Kidney (tissue), 14 donors: Measurements from ENCODE around the gene MEF2D. TPM values are rescaled to one million over a fixed set of nuclear protein-coding genes. Genes with fewer than 3 reads are reported as not detected.

Experiments
- DNase-seq, 5 donors: peaks; one replicate each; pipeline ENCODE4 v3.0.0-alpha.2; 2013 to 2020
- FAIRE-seq: peaks from 2 replicates; lab custom pipeline; 2012; peaks lifted over from hg19 to GRCh38; lab: Jason Lieb, UNC
- H3K27ac ChIP-seq, 2 donors: one replicate each; pipeline ENCODE4 v1.7.0; 2013; ENCODE audit warnings: low read depth in 2 of 2, low read length in 2 of 2, inconsistent platforms in 1 of 2
- H3K27me3 ChIP-seq: one replicate; pipeline ENCODE4 v1.7.1; 2013; ENCODE audit warnings: low read length, inconsistent platforms; ENCODE audit not compliant: control insufficient read depth, insufficient read depth
- H3K36me3 ChIP-seq, 3 donors: one replicate each; pipeline versions ENCODE4 v1.7.0 to v1.7.1; 2013; ENCODE audit warnings: low read length in 3 of 3, control low read depth in 1 of 3, inconsistent platforms in 1 of 3; ENCODE audit not compliant: insufficient read depth in 3 of 3, control insufficient read depth in 2 of 3
- H3K4me1 ChIP-seq, 3 donors: one replicate each; pipeline versions ENCODE4 v1.7.0 to v1.7.1; 2013; ENCODE audit warnings: low read length in 3 of 3, inconsistent platforms in 1 of 3, low read depth in 1 of 3; ENCODE audit not compliant: control insufficient read depth in 2 of 3, insufficient read depth in 2 of 3
- H3K4me3 ChIP-seq, 3 donors: one replicate each; pipeline versions ENCODE4 v1.7.0 to v1.8.1; 2013; ENCODE audit warnings: low read length in 3 of 3, control low read depth in 1 of 3, inconsistent platforms in 1 of 3
- H3K9ac ChIP-seq, 3 donors: one replicate each; pipeline versions ENCODE4 v1.7.0 to v1.7.1; 2013; ENCODE audit warnings: low read length in 3 of 3, control low read depth in 1 of 3, inconsistent platforms in 1 of 3
- H3K9me3 ChIP-seq, 3 donors: one replicate each; pipeline versions ENCODE4 v1.7.0 to v1.7.1; 2013; ENCODE audit warnings: low read length in 3 of 3, control low read depth in 1 of 3, inconsistent platforms in 1 of 3; ENCODE audit not compliant: control insufficient read depth in 2 of 3, insufficient read depth in 1 of 3
- CTCF ChIP-seq: IDR thresholded peaks from 3 replicates; pipeline ENCODE4 v1.5.1; 2012; ENCODE audit warnings: mild to moderate bottlenecking, moderate library complexity, borderline replicate concordance; ENCODE audit not compliant: insufficient read depth; ENCODE audit errors: extremely low read depth
- intact Hi-C: fragments of 100-400 bp; cut with DNase I; formaldehyde crosslinking; loops from one replicate; pipeline ENCODE4 v1.11.1; 2022
- polyA plus RNA-seq: library from polyadenylated mRNA; stranded (reverse); fragments of 350-450 nt; fragmentation: Illumina TruSeq; extraction: RNeasy Lipid Tissue Mini Kit (QIAGEN cat#74804); gene quantifications from one replicate; pipeline ENCODE4 v1.2.3, GENCODE V29; 2014; ENCODE audit warnings: low read depth, low replicate concordance; ENCODE audit not compliant: insufficient read depth
- total RNA-seq: library from RNA; stranded (reverse); fragmentation: NEBNext Ultra II Directional; extraction: Animal tissue kit (Norgen Biotek cat#: 25700); gene quantifications from one replicate; pipeline ENCODE4 v1.2.1, GENCODE V29; 2021
- donor health status: control.
- donor health status: control.
- donor health status: control.
- donor health status: control.
- donor health status: control.
- donor health status: DM: yes; HTN: yes; CAD: no.
- donor health status: Normal renal cell carcinoma (clear cell type).

The MEF2D gene
- total and polyA plus RNA-seq, 2 donors from 2014 or later: 13.7 to 49.3 TPM

GRCh38 chr1:156427957-156428356 is 72.6 kb downstream of the MEF2D start:
- no peak overlapping the region for H3K9ac ChIP-seq
- no peak for TF ChIP-seq CTCF
- no peak overlapping the region for H3K27ac ChIP-seq
- intact Hi-C loops: no loop called here
- H3K4me3 ChIP-seq: no peak overlapping the region
- H3K27me3 ChIP-seq: peaks cover 73% of the 10 kb centered on the region
- H3K9me3 ChIP-seq: no peaks in the 10 kb centered on the region
- no peak for DNase-seq
- FAIRE-seq: no peak
- H3K36me3 ChIP-seq: no peaks in the 10 kb centered on the region
- no peaks in the 10 kb centered on the region for H3K4me1 ChIP-seq

GRCh38 chr1:156425943-156426342 is 74.6 kb downstream of the MEF2D start:
- FAIRE-seq (no peak), DNase-seq (no peak)
- Histone ChIP-seq H3K4me1 (peaks cover 0 to 5% (median 0%) of the 10 kb centered on the region in 3 donors), H3K36me3 (no peaks in the 10 kb centered on the region), H3K9ac (no peak overlapping the region), H3K9me3 (no peaks in the 10 kb centered on the region), H3K27ac (no peak overlapping the region), H3K4me3 (no peak overlapping the region), H3K27me3 (peaks cover 69% of the 10 kb centered on the region)
- intact Hi-C loops: no loop called here
- no peak for TF ChIP-seq CTCF

DNA sequence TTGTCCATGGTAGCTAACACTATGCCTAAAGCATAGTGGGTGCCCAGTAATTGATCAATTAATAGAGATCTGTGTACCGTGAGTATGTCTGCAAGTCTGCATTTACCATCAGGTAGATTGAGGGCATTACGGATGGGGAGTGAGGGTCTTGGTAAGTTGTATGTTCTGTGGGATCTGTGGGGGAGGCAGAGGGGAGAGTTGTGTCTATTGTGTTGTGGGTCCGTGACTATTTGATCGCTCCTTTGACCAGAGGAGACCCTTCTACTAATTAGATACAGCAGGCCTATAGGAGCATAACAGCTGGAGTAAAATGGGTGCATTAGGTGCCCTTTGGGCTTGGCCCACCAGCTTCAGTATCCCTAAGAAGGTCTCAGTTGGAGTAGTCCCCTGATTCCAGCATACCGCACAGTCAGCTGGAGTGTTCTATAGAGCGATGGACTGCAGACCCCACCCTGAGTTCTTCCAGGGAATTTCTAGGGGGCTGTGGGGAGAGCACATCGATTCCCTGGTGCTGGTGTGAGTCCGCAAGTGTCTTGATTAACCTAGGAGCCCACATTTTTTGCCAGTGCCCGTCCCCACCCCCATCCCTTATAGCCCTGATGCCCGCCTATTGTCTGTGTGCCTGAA is 75.7 kb downstream of the MEF2D start:
- FAIRE-seq (no peak), DNase-seq (no peak)
- Histone ChIP-seq H3K9me3 (no peaks in the 10 kb centered on the region), H3K27ac (no peak overlapping the region), H3K36me3 (no peaks in the 10 kb centered on the region), H3K9ac (no peak overlapping the region), H3K4me3 (no peak overlapping the region), H3K4me1 (peaks cover 0 to 10% (median 0%) of the 10 kb centered on the region in 3 donors), H3K27me3 (peaks cover 70% of the 10 kb centered on the region)
- intact Hi-C loops: no loop called here
- no peak for TF ChIP-seq CTCF
